ENCODE data around the gene CTTNBP2NL. TPM values are rescaled to one million over a fixed set of nuclear protein-coding genes. Genes with fewer than 3 reads are reported as not detected.
A peak's percentile ranks its signal among the peaks of the same experiment; 100 is the strongest.

CTTNBP2NL gene
- total and polyA plus RNA-seq, 2 experiments from 2014 or later, result 19.2 to 38.4 TPM

GRCh38 chr1:112508278-112509004 is 112.4 kb downstream of the CTTNBP2NL start, which contains the start of gene WNT2B:
Gene WNT2B (plus strand): TSS chr1:112508965. CDS start chr1:112509263, 298 bp downstream.
- H3K9ac ChIP-seq, result no peak within 1 kb of the TSS
- H3K4me3 ChIP-seq, result peak within 1 kb of the TSS; percentile 65
- peak within 1 kb of the TSS; percentile 64 for H2AFZ ChIP-seq
- H3F3A ChIP-seq (ENCODE audit: insufficient read depth), result peaks cover 2% of the 10 kb centered on the region; the same call in 1 of the 2 replicates
- in situ Hi-C loops (cut with MboI), result no loop called here
- peak; percentile 84 for TF ChIP-seq EZH2 (IDR thresholded peaks at IDR 0.05; ENCODE audit: insufficient read depth, poor library complexity, severe bottlenecking)
- TF ChIP-seq EZH2phosphoT487 (IDR thresholded peaks at IDR 0.05; ENCODE audit: insufficient read depth, low read depth), result no peak
- no peaks in the 10 kb centered on the region for H3K9me2 ChIP-seq (ENCODE audit: insufficient read depth)
- no peaks in the 10 kb centered on the region for H3K36me3 ChIP-seq (ENCODE audit: low read depth)
- H3K4me2 ChIP-seq (ENCODE audit: unreplicated experiment), result peak within 1 kb of the TSS; percentile 74
- peaks cover 8% of the 10 kb centered on the region; the same call in 1 of the 2 replicates for H3K4me1 ChIP-seq (ENCODE audit: insufficient read depth)
- 1 to 3% methylated on average over 38 to 60 of the region's 69 CpGs for WGBS, 2 experiments (ENCODE audit: low coverage in 1 of 2, low lambda C conversion rate in 2 of 2, missing lambda C conversion rate in 2 of 2)
- no peak within 1 kb of the TSS for H3K27ac ChIP-seq
- no peaks in the 10 kb centered on the region for H3K79me2 ChIP-seq (ENCODE audit: insufficient read depth)
- H3K9me3 ChIP-seq (ENCODE audit: low read depth), result no peaks in the 10 kb centered on the region
- peak; percentile 44 for DNase-seq
- H3K27me3 ChIP-seq (replicated peaks; ENCODE audit: insufficient read depth), result no peaks in the 10 kb centered on the region
- no peaks in the 10 kb centered on the region for H4K20me1 ChIP-seq (ENCODE audit: insufficient read depth)

- H3K9ac ChIP-seq, result no peak overlapping the region
- peak overlapping the region; percentile 74 for H3K4me2 ChIP-seq (ENCODE audit: unreplicated experiment)
- TF ChIP-seq EZH2 (IDR thresholded peaks at IDR 0.05; ENCODE audit: insufficient read depth, poor library complexity, severe bottlenecking) (no peak), EZH2phosphoT487 (IDR thresholded peaks at IDR 0.05; ENCODE audit: insufficient read depth, low read depth) (no peak)
- H3K9me2 ChIP-seq (ENCODE audit: insufficient read depth), result no peaks in the 10 kb centered on the region
- no peaks in the 10 kb centered on the region for H3K27me3 ChIP-seq (replicated peaks; ENCODE audit: insufficient read depth)
- no peaks in the 10 kb centered on the region for H3K9me3 ChIP-seq (ENCODE audit: low read depth)
- H3K79me2 ChIP-seq (ENCODE audit: insufficient read depth), result no peaks in the 10 kb centered on the region
- H3K36me3 ChIP-seq (ENCODE audit: low read depth), result no peaks in the 10 kb centered on the region
- in situ Hi-C loops (cut with MboI), result no loop called here
- H3K4me3 ChIP-seq, result peak overlapping the region; percentile 65
- H3K4me1 ChIP-seq (ENCODE audit: insufficient read depth), result peaks cover 8% of the 10 kb centered on the region; the same call in 1 of the 2 replicates
- no peaks in the 10 kb centered on the region for H4K20me1 ChIP-seq (ENCODE audit: insufficient read depth)
- peak; percentile 19 for DNase-seq
- H3K27ac ChIP-seq, result no peak overlapping the region
- no peaks in the 10 kb centered on the region for H3F3A ChIP-seq (ENCODE audit: insufficient read depth)
- peak overlapping the region; percentile 64 for H2AFZ ChIP-seq
- 31 to 33% methylated on average over 50 to 54 of the region's 66 CpGs for WGBS, 2 experiments (ENCODE audit: low coverage in 1 of 2, low lambda C conversion rate in 2 of 2, missing lambda C conversion rate in 2 of 2)
Measured at GRCh38 chr1:112509005-112509659, 113.1 kb downstream of the CTTNBP2NL start.

- Histone ChIP-seq H3K9ac (no peak overlapping the region), H3K9me2 (ENCODE audit: insufficient read depth) (no peaks in the 10 kb centered on the region), H3K4me2 (ENCODE audit: unreplicated experiment) (no peak overlapping the region), H3K4me1 (ENCODE audit: insufficient read depth) (peaks cover 8% of the 10 kb centered on the region; the same call in 1 of the 2 replicates), H3K27me3 (replicated peaks; ENCODE audit: insufficient read depth) (no peaks in the 10 kb centered on the region), H3K27ac (no peak overlapping the region), H2AFZ (no peak overlapping the region), H3K4me3 (no peak overlapping the region), H3K36me3 (ENCODE audit: low read depth) (no peaks in the 10 kb centered on the region), H3K79me2 (ENCODE audit: insufficient read depth) (no peaks in the 10 kb centered on the region), H3F3A (ENCODE audit: insufficient read depth) (no peaks in the 10 kb centered on the region), H4K20me1 (ENCODE audit: insufficient read depth) (no peaks in the 10 kb centered on the region), H3K9me3 (ENCODE audit: low read depth) (no peaks in the 10 kb centered on the region)
- DNase-seq, result no peak
- in situ Hi-C loops (cut with MboI), result no loop called here
- TF ChIP-seq EZH2 (IDR thresholded peaks at IDR 0.05; ENCODE audit: insufficient read depth, poor library complexity, severe bottlenecking), result no peak
- no peak for TF ChIP-seq EZH2phosphoT487 (IDR thresholded peaks at IDR 0.05; ENCODE audit: insufficient read depth, low read depth)
- WGBS, 2 experiments (ENCODE audit: low coverage in 1 of 2, low lambda C conversion rate in 2 of 2, missing lambda C conversion rate in 2 of 2), result 83 to 84% methylated on average over 16 of the region's 16 CpGs
Measured at GRCh38 chr1:112509660-112510178, 113.7 kb downstream of the CTTNBP2NL start.

- Histone ChIP-seq H3K4me1 (ENCODE audit: insufficient read depth) (peaks cover 10% of the 10 kb centered on the region; the same call in 1 of the 2 replicates), H3K9me3 (ENCODE audit: low read depth) (no peaks in the 10 kb centered on the region), H3K27ac (no peak overlapping the region), H2AFZ (no peak overlapping the region), H3F3A (ENCODE audit: insufficient read depth) (no peaks in the 10 kb centered on the region), H3K4me3 (no peak overlapping the region), H3K9ac (no peak overlapping the region), H3K27me3 (replicated peaks; ENCODE audit: insufficient read depth) (no peaks in the 10 kb centered on the region), H3K79me2 (ENCODE audit: insufficient read depth) (no peaks in the 10 kb centered on the region), H4K20me1 (ENCODE audit: insufficient read depth) (no peaks in the 10 kb centered on the region), H3K4me2 (ENCODE audit: unreplicated experiment) (no peak overlapping the region), H3K9me2 (ENCODE audit: insufficient read depth) (no peaks in the 10 kb centered on the region), H3K36me3 (ENCODE audit: low read depth) (no peaks in the 10 kb centered on the region)
- DNase-seq, result no peak
- in situ Hi-C loops (cut with MboI), result no loop called here
- WGBS, 2 experiments (ENCODE audit: low coverage in 1 of 2, low lambda C conversion rate in 2 of 2, missing lambda C conversion rate in 2 of 2), result 84 to 85% methylated on average over 7 of the region's 7 CpGs
- TF ChIP-seq EZH2phosphoT487 (IDR thresholded peaks at IDR 0.05; ENCODE audit: insufficient read depth, low read depth), result no peak
- TF ChIP-seq EZH2 (IDR thresholded peaks at IDR 0.05; ENCODE audit: insufficient read depth, poor library complexity, severe bottlenecking), result no peak
Measured at GRCh38 chr1:112510340-112510739, 114.3 kb downstream of the CTTNBP2NL start.

Small RNA genes within 50 kb of the gene (microRNA-seq; reads per million reads assigned to microRNA genes)
- gene MIR4256 (ENCODE audit: borderline number of aligned reads), result not detected

Small RNA genes within 50 kb of the gene (small RNA-seq; reads per million reads assigned to genes)
- not detected for gene RF01210 (ENCODE audit: low read depth, low replicate concordance)

Other genes starting within 250 kb of the CTTNBP2NL start
- 0.13 and 2.1 TPM in 2 replicates for gene WNT2B, start 112.8 kb downstream of the CTTNBP2NL start, total RNA-seq (2014; rRNA removed; shearing (Covaris generic))
- 0.43 and 0.61 TPM in 2 replicates for gene WNT2B, start 112.8 kb downstream of the CTTNBP2NL start, polyA plus RNA-seq (2016; fragmentation: Nextera tagmentation; extraction: Ambion mirVana)
- 10.5 and 13.9 TPM in 2 replicates for gene ST7L, start 222.9 kb downstream of the CTTNBP2NL start, total RNA-seq (2014; rRNA removed; shearing (Covaris generic))
- 21.0 TPM in 2 replicates for gene ST7L, start 222.9 kb downstream of the CTTNBP2NL start, polyA plus RNA-seq (2016; fragmentation: Nextera tagmentation; extraction: Ambion mirVana)
- gene CAPZA1, start 223.6 kb downstream of the CTTNBP2NL start, total RNA-seq (2014; rRNA removed; shearing (Covaris generic)), result 266 and 273 TPM in 2 replicates
- gene CAPZA1, start 223.6 kb downstream of the CTTNBP2NL start, polyA plus RNA-seq (2016; fragmentation: Nextera tagmentation; extraction: Ambion mirVana), result 279 and 286 TPM in 2 replicates

Measured in GM23248 (cell line).